ENCODE measurements around the gene TADA2B. TPM values are rescaled to one million over a fixed set of nuclear protein-coding genes. Genes with fewer than 3 reads are reported as not detected.

TADA2B gene
- polyA plus RNA-seq, 5 donors = 11.6 to 18.2 (median 15.4) TPM

DNA sequence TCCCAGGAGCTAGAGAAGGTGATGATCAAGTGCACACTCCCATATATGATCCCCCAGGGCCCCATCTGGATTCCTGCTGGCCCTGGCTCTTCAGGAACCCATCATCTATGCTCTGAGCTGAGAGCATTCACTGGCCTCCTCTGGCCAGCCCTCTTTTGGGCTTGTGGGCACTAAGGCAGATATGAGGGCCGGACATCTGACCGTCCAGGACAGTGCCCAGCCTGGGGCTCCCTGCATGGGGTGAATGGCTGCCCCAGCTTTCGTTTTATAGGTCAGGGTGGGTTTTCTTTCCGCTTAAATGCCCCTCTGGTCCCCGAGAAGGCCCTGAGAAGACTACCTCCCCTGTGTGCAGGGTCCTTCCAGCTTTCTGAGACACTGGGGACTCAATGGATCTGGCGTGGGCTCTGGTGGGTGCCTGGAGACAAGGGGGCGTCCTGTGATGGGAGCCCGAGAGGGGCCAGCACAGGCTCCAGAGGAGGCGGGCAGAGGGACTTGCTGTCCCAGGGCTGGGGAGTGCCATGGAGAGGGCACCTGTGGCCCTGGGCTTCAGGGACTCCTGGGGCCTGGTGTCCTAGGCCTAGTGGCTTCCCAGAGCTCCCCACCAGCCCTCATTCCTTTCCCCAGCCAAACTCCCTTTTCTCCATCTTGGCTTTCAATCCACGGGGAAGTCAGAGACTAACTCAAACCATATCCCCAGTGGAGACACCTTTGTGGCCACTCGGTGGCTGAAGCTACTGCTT lies 64.2 kb downstream of the TADA2B start:
- no peak for DNase-seq

Other genes with a start within 250 kb of the TADA2B start
- gene TBC1D14, start 133.5 kb upstream of the TADA2B start, polyA plus RNA-seq (ENCODE audit: insufficient read depth in 1 of 5, insufficient read length in 5 of 5, low replicate concordance in 1 of 5) = 10 to 100 TPM; 40.7 to 46.0 (median 45.3) TPM
- gene GRPEL1, start 24.7 kb downstream of the TADA2B start, polyA plus RNA-seq (ENCODE audit: insufficient read depth in 1 of 5, insufficient read length in 5 of 5, low replicate concordance in 1 of 5) = 10 to 100 TPM; 26.8 to 31.2 (median 28.1) TPM
- 1 to 10 TPM; 4.8 to 8.6 (median 5.8) TPM for gene SORCS2, start 149.2 kb downstream of the TADA2B start, polyA plus RNA-seq (ENCODE audit: insufficient read depth in 1 of 5, insufficient read length in 5 of 5, low replicate concordance in 1 of 5)

Data from right lung (tissue), 5 donors.